Stimulated activated CD4-positive, alpha-beta T cell treated with anti-CD3 and anti-CD28 coated beads, TNF-alpha, amount 100 ng/mL, for 24 hours (primary cell): ENCODE results near the gene PBX4.
A peak's percentile ranks its signal among the peaks of the same experiment; 100 is the strongest.

Experiments
- DNase-seq, 3 experiments: peaks; one replicate each; pipeline ENCODE4 v3.0.0-alpha.2; 2020; ENCODE audit warnings: low read depth in 3 of 3

Gene PBX4

GRCh38 chr19:19649155-19649554, 30.7 kb upstream of the PBX4 start:
- no peak for DNase-seq

GRCh38 chr19:19647037-19647835, 28.7 kb upstream of the PBX4 start:
- DNase-seq: no peak

DNA sequence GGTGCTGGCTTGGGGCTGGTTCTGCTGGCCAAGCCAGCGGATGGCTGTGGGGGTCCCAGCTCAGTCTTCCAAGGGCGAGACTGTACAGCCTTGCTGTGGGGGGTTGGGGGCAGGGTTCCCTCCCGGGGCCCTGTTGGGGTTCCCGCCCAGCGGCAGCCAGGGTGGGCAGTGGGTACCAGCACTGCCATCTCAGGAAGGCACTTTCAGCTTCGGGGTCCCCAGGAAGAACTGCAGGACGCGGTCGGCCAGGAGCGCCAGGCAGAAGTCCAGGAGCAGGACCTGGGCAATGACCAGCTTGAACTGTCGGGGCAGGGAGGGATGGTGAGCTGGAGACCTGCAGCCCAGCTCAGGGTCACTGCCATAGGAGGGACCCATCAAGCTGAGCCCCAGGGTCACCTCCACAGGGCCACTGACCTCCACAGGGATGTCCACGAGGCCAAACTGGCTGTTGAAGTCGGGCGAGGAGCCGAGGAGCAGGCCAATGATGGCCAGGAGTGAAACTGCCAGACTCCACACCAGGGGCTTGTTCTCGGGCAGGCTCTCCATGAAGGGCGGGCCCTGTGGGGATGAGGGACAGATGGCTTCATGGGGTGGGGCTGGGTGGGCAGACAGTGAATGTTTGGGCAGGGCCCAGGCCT, 26.9 kb upstream of the PBX4 start:
- no peak for DNase-seq

- no peak for DNase-seq
Observed at GRCh38 chr19:19644054-19644388, 25.5 kb upstream of the PBX4 start.

GRCh38 chr19:19643158-19644053, 24.9 kb upstream of the PBX4 start, which contains the start of gene GMIP:
Gene GMIP (minus strand): TSS chr19:19643657. CDS start chr19:19643529, 128 bp downstream.
- peak; percentile 68 to 86 (median 73) for DNase-seq

DNA sequence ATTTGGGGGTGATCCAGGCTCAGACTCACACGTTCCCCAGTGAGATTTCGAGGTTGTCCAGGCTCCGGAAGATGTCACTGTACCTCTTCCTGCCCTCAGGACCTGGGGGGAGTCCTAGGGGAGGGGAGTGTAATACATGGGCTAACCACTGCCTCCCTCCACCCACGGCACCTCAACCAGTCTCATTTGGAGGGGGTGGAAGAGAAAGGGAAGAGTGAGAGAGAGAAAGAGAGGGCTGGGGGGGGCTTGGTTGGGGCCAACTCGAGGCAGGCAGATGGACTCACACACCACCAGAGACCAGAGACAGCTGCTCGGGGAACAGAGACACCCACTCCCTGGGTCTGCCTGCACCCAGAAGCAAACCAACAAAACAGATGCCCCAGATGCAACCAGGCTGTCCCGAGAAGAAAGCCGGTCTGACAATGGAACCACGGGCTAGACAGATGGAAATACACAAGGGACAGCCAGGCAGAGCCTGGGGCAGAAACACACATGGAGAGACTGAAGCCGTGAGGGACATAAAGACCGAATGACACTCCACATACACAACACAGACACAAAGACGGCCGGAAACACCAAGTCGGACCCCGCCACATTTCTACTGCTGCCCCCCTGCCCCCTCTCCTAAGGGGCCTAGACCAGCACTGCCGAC, 24.1 kb upstream of the PBX4 start:
- DNase-seq: peak in 1 of 3 experiments; percentile 54

DNA sequence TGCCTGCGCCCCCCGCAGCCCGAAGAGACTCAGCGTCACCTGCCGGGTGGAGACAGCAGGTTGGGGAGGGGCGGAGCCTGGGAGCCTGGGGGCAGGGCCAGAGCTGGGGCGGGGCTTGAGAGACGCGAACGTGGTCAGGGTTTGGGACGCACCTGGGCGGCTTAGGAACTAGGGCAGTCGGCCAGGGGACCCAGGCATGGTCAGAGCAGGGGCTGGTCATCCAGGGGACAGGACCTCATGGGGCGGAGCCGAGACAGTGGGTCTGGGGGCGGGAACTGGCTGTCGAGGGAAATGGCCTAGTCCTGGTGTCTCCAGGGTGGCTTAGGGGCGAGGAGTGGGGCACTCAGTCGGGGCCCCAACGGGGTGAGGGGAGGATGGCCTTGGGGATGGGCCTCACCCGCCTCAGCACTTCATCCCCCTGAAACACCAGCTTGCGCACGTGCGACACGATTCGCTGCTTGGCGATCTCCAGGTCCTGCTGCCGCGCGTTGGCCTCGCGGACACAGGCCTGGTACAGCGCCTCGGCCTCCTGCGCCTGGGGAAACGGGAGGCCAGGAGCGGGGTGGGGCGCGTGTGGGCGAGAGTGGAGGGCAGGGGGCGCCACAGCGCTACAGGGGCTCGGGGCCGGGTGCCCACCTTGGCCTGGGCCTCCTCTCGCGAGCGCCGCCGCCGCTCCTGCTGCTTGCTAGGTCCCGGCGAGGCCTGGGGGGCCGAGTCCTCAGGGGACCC, 19.2 kb upstream of the PBX4 start:
- no peak for DNase-seq

DNA sequence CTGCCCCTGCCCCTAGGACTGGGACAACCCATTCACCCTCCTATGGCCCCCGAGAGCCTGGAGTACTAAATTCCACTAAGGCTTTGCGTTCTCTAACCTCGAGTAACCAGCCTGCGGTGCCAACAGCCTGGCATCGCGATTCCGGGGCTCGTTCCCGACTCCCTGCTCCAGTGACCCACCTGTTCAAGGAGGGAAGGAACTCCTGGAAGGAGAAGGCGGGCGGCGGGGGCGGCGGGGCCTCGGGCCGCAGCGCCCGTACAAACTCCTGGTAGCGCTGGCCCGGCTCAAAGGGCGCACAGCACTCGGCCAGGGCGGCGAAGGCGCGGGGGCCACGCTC, 18.7 kb upstream of the PBX4 start:
- DNase-seq: no peak

- DNase-seq: no peak
Observed at GRCh38 chr19:19636573-19637185, 18.2 kb upstream of the PBX4 start.

DNA sequence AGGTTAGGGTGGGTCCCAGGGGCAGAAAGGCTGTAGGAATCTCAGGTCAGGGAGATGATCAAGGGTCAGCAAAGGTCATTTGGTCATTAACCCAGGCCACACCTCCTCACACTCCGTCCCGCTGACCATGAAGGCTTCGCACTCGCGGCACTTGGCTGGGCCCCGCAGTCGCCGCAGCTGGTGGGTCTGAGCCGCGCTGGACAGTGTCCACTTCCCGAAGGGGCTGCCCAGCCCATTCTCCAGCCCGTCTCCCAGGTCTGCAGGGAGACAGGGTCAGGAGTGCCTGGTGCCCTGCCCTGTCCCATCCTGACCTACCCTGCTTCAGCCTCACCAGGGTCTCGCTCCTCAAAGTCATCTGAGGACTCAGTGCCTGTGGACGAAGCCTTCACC, 16.8 kb upstream of the PBX4 start:
- DNase-seq: no peak

GRCh38 chr19:19634516-19635312, 16.2 kb upstream of the PBX4 start:
- DNase-seq: no peak

DNA sequence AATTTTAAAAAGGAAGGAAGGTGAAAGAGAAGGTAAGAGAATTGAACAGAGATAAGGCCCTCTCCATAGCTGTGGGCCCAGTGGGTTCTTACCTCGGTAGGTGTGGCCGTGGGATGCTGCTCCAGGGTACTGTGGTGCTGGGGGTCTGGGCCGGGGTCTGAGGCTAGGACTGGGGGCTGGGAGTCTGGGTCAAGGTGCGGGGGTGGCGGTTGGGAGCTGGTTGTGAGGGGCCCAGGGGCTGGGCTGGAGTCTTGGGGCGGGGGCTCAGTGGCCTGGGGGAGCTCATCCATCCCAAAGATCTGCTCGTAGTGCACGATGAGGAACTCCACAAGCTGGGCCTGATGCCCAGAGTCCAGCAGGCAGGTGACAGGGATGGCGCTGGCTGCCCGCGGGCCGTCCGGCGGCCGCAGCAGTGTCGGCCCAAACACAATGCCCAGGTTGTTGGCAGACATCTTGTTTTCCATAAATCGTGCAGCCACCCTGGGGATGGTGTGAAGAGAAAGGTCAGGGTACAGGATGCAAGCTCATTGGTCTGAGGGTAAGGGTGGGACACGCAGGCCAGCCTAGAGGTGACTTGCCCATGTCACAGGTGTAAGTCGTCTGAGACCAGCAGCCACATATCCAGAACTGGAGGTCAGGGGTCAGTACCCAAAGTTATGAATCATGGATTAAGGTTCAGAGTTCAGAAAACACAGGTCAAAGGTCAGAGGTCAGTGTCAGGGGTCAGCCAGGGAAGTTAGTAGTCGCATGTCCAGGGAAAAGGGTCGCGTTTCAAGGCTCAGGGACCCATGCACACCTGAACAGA, 15.4 kb upstream of the PBX4 start:
- no peak for DNase-seq

DNA sequence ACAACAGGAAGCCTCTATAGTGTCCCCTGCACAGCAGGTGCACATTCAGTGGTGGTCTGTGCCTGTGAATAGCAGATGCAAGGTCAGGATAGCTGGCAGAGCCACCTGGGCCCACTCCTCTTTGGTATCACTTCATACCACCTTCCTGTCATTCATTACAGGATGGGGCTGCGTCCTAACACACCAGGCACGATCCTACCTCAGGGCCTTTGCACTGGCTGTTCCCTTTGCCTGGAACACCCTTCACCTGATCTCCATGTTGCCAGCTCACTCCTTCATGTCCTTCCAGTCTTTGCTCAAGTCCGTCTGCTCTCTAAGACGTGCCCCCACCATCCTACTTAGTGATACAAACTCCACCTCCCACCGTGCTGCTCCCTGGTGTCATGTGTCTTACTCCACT, 14.2 kb upstream of the PBX4 start:
- DNase-seq: no peak

DNA sequence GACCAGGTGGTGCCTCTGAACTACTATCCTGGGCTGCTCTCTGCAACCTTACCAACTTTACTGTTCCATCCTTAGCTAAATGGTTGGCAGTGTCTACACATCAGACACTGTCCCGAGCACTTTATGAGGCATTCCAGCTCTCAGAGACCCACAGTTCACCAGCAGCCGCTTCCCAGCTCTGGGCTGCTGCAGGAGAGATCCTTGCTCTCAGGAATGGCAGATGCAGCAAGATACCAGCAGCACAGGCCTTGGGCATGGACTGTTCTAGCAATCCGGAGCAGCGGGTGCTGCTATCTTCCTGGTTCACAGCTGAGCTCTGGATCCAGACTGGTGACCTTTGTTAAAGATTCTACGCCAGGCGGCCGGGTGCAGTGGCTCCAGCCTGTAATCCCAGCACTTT, 12.9 kb upstream of the PBX4 start:
- no peak for DNase-seq

- DNase-seq: no peak
Observed at GRCh38 chr19:19630426-19630825, 11.9 kb upstream of the PBX4 start.

- DNase-seq: no peak
Observed at GRCh38 chr19:19630062-19630414, 11.6 kb upstream of the PBX4 start.

DNA sequence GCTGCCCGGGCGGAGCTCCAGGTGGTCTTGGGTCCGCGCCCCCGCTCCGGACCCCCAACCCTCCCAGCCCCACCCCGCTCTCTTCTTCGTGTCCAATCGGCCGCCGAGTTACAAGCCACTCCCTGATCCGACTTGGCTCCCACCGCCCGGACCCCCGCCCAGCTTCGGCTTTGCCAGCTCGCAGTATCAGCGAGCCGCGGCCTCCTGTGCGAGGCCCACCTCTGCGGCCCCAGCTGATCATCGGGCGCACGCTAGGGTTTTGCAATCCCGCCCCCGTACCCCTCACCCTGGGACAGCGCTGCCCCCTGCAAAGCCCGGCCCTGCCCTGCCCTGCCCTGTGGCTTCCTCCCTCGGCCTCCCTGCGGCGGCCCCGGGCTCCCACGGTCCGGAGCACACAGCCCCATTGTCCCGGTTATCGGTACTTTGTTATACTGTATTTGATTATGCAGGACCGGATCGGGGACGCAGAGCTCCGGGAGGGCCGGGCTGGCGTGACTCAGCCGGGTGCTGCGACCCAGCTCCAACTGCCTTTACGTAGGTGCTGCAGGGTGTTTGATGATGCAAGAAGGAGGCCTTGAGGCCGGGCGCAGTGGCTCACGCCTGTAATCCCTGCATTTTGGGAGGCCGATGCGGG, 10.1 kb upstream of the PBX4 start:
- peak in 1 of 3 experiments; percentile 51 for DNase-seq

- DNase-seq: peak in 1 of 3 experiments; percentile 63
Observed at GRCh38 chr19:19627621-19628500, 9.4 kb upstream of the PBX4 start, which contains the start of gene LPAR2. Gene LPAR2 (minus strand): TSS chr19:19628220. CDS start chr19:19627275, 945 bp downstream.
